RWPE2 (cell line): ENCODE results near the gene B4GALNT2.
"Not testable (repeated sequence)": the region's sequence is repeated elsewhere in the genome, so short reads cannot be mapped to it uniquely, and the experiment has no call there.

Source experiments
- ATAC-seq: fragments of 200-7000 bp; cut with Tn5 transposase; 3 replicates; pipeline ENCODE4 v1.9.1; 2021; ENCODE audit warnings: low read depth
- DNase-seq: peaks from one replicate; pipeline ENCODE4 v3.0.0-alpha.2; 2020; ENCODE audit warnings: low spot score
- H3K27ac ChIP-seq: fragments of 450-650 bp; 2 replicates; pipeline ENCODE4 v1.5.1; 2017; ENCODE audit warnings: mild to moderate bottlenecking; ENCODE audit not compliant: poor library complexity, severe bottlenecking
- H3K27me3 ChIP-seq: fragments of 250-450 bp; sonication (Bioruptor Pico); 2 replicates; pipeline ENCODE4 v1.5.1; 2021; ENCODE audit warnings: mild to moderate bottlenecking, moderate library complexity; ENCODE audit not compliant: insufficient read depth, poor library complexity, severe bottlenecking
- H3K36me3 ChIP-seq: fragments of 250-450 bp; sonication (Bioruptor Pico); 2 replicates; pipeline ENCODE4 v1.5.1; 2020; ENCODE audit warnings: low read depth, mild to moderate bottlenecking, moderate library complexity
- H3K4me1 ChIP-seq: fragments of 250-450 bp; sonication (Bioruptor Pico); 2 replicates; pipeline ENCODE4 v1.5.1; 2021; ENCODE audit warnings: mild to moderate bottlenecking, moderate library complexity; ENCODE audit not compliant: insufficient read depth, poor library complexity, severe bottlenecking
- H3K4me3 ChIP-seq: fragments of 250-450 bp; sonication (Bioruptor Pico); 2 replicates; pipeline ENCODE4 v1.5.1; 2021; ENCODE audit warnings: mild to moderate bottlenecking, moderate library complexity; ENCODE audit not compliant: severe bottlenecking
- H3K9me3 ChIP-seq: fragments of 250-450 bp; sonication (Bioruptor Pico); 2 replicates; pipeline ENCODE4 v1.5.1; 2021; ENCODE audit warnings: mild to moderate bottlenecking, moderate library complexity; ENCODE audit not compliant: severe bottlenecking
- TF ChIP-seq, protein P1 (sequence below): fragments of 450-650 bp; IDR thresholded peaks from one replicate; pipeline ENCODE4 v1.5.1; 2017; ENCODE audit warnings: mild to moderate bottlenecking, moderate library complexity; ENCODE audit not compliant: poor library complexity, severe bottlenecking

The B4GALNT2 gene

GRCh38 chr17:49130891-49131290, 1.7 kb upstream of the B4GALNT2 start:
- Histone ChIP-seq H3K9me3 (no peaks in the 10 kb centered on the region), H3K27ac (no peak overlapping the region), H3K36me3 (no peaks in the 10 kb centered on the region), H3K27me3 (peaks cover 10% of the 10 kb centered on the region), H3K4me3 (no peak overlapping the region), H3K4me1 (peaks cover 21% of the 10 kb centered on the region)
- no peak for ATAC-seq
- TF ChIP-seq, protein P1, sequence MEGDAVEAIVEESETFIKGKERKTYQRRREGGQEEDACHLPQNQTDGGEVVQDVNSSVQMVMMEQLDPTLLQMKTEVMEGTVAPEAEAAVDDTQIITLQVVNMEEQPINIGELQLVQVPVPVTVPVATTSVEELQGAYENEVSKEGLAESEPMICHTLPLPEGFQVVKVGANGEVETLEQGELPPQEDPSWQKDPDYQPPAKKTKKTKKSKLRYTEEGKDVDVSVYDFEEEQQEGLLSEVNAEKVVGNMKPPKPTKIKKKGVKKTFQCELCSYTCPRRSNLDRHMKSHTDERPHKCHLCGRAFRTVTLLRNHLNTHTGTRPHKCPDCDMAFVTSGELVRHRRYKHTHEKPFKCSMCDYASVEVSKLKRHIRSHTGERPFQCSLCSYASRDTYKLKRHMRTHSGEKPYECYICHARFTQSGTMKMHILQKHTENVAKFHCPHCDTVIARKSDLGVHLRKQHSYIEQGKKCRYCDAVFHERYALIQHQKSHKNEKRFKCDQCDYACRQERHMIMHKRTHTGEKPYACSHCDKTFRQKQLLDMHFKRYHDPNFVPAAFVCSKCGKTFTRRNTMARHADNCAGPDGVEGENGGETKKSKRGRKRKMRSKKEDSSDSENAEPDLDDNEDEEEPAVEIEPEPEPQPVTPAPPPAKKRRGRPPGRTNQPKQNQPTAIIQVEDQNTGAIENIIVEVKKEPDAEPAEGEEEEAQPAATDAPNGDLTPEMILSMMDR = no peak
- DNase-seq = no peak

DNA sequence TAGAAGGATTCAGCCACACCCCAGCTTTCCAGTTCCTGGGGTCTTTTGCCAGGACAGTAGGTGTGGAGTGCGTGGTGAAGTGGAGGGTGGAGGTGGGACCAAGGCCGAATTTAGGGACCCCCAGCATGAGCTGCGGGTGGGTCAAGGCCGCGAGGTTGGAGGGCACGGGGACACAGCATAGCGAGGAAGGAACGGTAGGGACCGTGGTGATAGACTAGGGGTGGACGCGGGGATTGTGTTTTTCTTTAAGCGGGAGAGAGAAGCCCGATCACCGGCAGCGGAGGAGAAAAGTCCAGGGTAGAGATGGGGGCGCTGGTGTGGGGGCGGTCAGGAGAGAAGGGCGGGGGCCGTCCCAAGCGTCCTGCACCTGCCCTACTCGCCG, 261 bp upstream of the B4GALNT2 start:
- TF ChIP-seq, protein P1 = no peak
- DNase-seq (no peak), ATAC-seq (no peak; the same call in 2 of the 3 replicates)
- H3K27ac ChIP-seq = no peak overlapping the region
- no peaks in the 10 kb centered on the region for H3K9me3 ChIP-seq
- peak overlapping the region; percentile 31 for H3K4me3 ChIP-seq
- no peaks in the 10 kb centered on the region for H3K36me3 ChIP-seq
- peaks cover 8% of the 10 kb centered on the region for H3K4me1 ChIP-seq
- peaks cover 10% of the 10 kb centered on the region for H3K27me3 ChIP-seq

- H3K36me3 ChIP-seq = no peaks in the 10 kb centered on the region
- DNase-seq (no peak), ATAC-seq (no peak)
- peaks cover 4% of the 10 kb centered on the region for H3K4me1 ChIP-seq
- no peak overlapping the region for H3K27ac ChIP-seq
- no peaks in the 10 kb centered on the region for H3K9me3 ChIP-seq
- H3K27me3 ChIP-seq = peaks cover 10% of the 10 kb centered on the region
- TF ChIP-seq, protein P1 = no peak
- H3K4me3 ChIP-seq = no peak overlapping the region
Measured at GRCh38 chr17:49136335-49136734, 3.8 kb downstream of the B4GALNT2 start.

- H3K9me3 ChIP-seq, H3K27me3 ChIP-seq, ATAC-seq, DNase-seq, H3K36me3 ChIP-seq, H3K4me3 ChIP-seq: not testable (repeated sequence)
- Histone ChIP-seq H3K4me1 (peaks cover 12% of the 10 kb centered on the region), H3K27ac (peak overlapping the region; percentile 84)
Measured at GRCh38 chr17:49145654-49146053, 13.1 kb downstream of the B4GALNT2 start.

DNA sequence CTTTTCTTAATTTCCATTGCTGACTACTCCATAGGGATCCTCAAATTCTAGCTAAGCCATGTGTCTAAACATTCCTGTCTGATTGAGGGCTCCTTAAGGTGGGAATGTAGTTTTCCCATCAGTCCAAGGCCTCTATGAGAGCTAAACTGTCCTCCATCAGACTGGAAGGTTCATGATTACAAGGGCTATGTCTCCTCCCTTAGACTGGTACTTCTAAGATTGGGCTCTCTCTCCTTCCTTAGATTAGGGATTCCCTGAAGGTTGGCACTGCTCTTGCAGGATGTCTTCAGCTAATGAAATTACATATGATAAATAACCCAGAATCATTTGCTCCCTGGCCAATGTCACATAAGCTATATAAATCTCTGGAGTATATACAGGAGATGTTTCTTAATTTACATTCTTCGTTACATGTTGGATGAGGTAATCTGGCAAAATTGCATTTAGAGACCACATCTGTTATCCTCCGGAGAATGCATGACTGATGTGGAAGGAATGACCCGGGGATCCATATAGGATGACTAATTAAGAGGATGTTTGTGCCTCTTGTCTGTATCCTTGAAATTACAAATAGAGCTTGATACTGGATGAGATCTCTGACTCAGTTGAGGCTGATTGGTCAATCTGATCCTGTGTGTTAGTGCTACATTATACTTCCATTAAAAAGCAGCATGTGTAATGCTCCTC, 14.2 kb downstream of the B4GALNT2 start:
- H3K9me3 ChIP-seq = no peaks in the 10 kb centered on the region
- DNase-seq = no peak
- H3K36me3 ChIP-seq = no peaks in the 10 kb centered on the region
- H3K27ac ChIP-seq = peak overlapping the region; percentile 84
- ATAC-seq = peak; percentile 99
- H3K4me1 ChIP-seq = peaks cover 12% of the 10 kb centered on the region
- TF ChIP-seq, protein P1 = no peak
- no peak overlapping the region for H3K4me3 ChIP-seq
- H3K27me3 ChIP-seq = no peaks in the 10 kb centered on the region
